SK-N-MC (cell line): Measurements from ENCODE around the gene LTO1.
"Not testable (repeated sequence)": the region's sequence is repeated elsewhere in the genome, so short reads cannot be mapped to it uniquely, and the experiment has no call there.

ENCODE experiments used
- DNase-seq: peaks from one replicate; pipeline ENCODE4 v3.0.0-alpha.2; 2011; ENCODE audit warnings: low read depth, low spot score
- H3K27ac ChIP-seq: fragments of 200-600 bp; sonication (generic); 2 replicates; pipeline ENCODE4 v1.5.1; 2016; ENCODE audit warnings: mixed run types
- H3K36me3 ChIP-seq: fragments of 200-600 bp; sonication (generic); 2 replicates; pipeline ENCODE4 v1.6.1; 2017; ENCODE audit warnings: antibody characterized with exemption, low read length, mixed read lengths; ENCODE audit not compliant: insufficient read depth
- H3K4me3 ChIP-seq: fragments of 200-600 bp; sonication (generic); 2 replicates; pipeline ENCODE4 v1.5.1; 2016
- H3K9ac ChIP-seq: fragments of 200-600 bp; sonication (generic); 2 replicates; pipeline ENCODE4 v1.8.0; 2017; ENCODE audit warnings: mixed run types, mixed read lengths; ENCODE audit not compliant: insufficient read length
- H3K9me3 ChIP-seq: fragments of 200-600 bp; sonication (generic); 2 replicates; pipeline ENCODE4 v1.6.1; 2017; ENCODE audit warnings: low read depth, mild to moderate bottlenecking, antibody characterized with exemption, low read length, moderate library complexity, mixed read lengths
- EZH2 ChIP-seq: fragments of 200-600 bp; sonication (generic); IDR thresholded peaks from one replicate; pipeline ENCODE4 v1.6.1; 2017; ENCODE audit warnings: antibody characterized with exemption
- FOXP2 ChIP-seq: optimal IDR thresholded peaks from 2 replicates; pipeline ENCODE3; 2011; ENCODE audit warnings: mild to moderate bottlenecking, moderate library complexity; ENCODE audit not compliant: insufficient read depth; ENCODE audit errors: extremely low read length, control extremely low read depth
- POLR2AphosphoS5 ChIP-seq: IDR thresholded peaks from 2 replicates; pipeline ENCODE4 v1.6.1; 2012; ENCODE audit warnings: mild to moderate bottlenecking, low read depth, low read length, borderline replicate concordance

LTO1 gene

GRCh38 chr11:69630424-69630823, 44.7 kb downstream of the LTO1 start:
- Histone ChIP-seq H3K9ac (no peak overlapping the region), H3K9me3 (no peaks in the 10 kb centered on the region), H3K36me3 (no peaks in the 10 kb centered on the region), H3K27ac (no peak overlapping the region), H3K4me3 (no peak overlapping the region)
- TF ChIP-seq POLR2AphosphoS5 (no peak), FOXP2 (no peak), EZH2 (no peak)
- DNase-seq: no peak

GRCh38 chr11:69630017-69630416, 45.1 kb downstream of the LTO1 start:
- H3K27ac ChIP-seq: no peak overlapping the region
- H3K36me3 ChIP-seq: no peaks in the 10 kb centered on the region
- DNase-seq: no peak
- no peak overlapping the region for H3K4me3 ChIP-seq
- H3K9ac ChIP-seq: no peak overlapping the region
- no peak for TF ChIP-seq EZH2
- no peak for TF ChIP-seq FOXP2
- no peak for TF ChIP-seq POLR2AphosphoS5
- H3K9me3 ChIP-seq: no peaks in the 10 kb centered on the region

DNA sequence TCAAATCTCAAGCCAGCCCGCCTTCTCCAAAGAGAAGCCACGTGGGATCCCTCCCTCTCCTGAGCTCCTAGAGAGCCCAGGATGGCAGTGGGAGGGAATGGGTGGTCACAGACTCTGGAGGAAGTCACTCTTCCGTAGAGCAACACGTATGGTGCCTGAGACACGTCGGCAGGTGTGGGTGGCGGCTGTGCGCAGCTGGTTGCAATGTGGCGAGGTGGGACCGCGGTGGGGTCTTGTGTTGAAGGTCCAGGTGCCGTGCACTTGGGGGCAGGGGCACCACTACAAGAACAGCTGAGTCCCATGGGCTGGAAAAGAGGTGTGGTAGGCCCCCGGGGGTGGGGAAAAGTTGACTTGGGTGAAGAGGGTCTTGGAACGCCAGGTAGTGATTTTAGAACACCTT, 47.6 kb downstream of the LTO1 start:
- no peak for TF ChIP-seq POLR2AphosphoS5
- no peak for TF ChIP-seq EZH2
- TF ChIP-seq FOXP2: no peak
- H3K4me3 ChIP-seq: no peak overlapping the region
- H3K27ac ChIP-seq: peak overlapping the region; percentile 79
- no peak overlapping the region for H3K9ac ChIP-seq
- DNase-seq: no peak
- H3K36me3 ChIP-seq: no peaks in the 10 kb centered on the region
- H3K9me3 ChIP-seq: no peaks in the 10 kb centered on the region

GRCh38 chr11:69625476-69625875, 49.7 kb downstream of the LTO1 start:
- Histone ChIP-seq H3K9ac (peak overlapping the region; percentile 34), H3K27ac (peak overlapping the region; percentile 100), H3K36me3 (no peaks in the 10 kb centered on the region), H3K9me3 (no peaks in the 10 kb centered on the region), H3K4me3 (no peak overlapping the region)
- TF ChIP-seq FOXP2: no peak
- no peak for TF ChIP-seq EZH2
- no peak for TF ChIP-seq POLR2AphosphoS5
- DNase-seq: no peak

- peak overlapping the region; percentile 100 for H3K27ac ChIP-seq
- no peak for DNase-seq
- TF ChIP-seq EZH2 (no peak), POLR2AphosphoS5 (no peak), FOXP2 (no peak)
- no peaks in the 10 kb centered on the region for H3K9me3 ChIP-seq
- H3K4me3 ChIP-seq: no peak overlapping the region
- no peaks in the 10 kb centered on the region for H3K36me3 ChIP-seq
- peak overlapping the region; percentile 24 for H3K9ac ChIP-seq
Measured at GRCh38 chr11:69624293-69624692, 50.9 kb downstream of the LTO1 start.

GRCh38 chr11:69622097-69622681, 53.0 kb downstream of the LTO1 start:
- H3K36me3 ChIP-seq, H3K9me3 ChIP-seq: not testable (repeated sequence)
- TF ChIP-seq POLR2AphosphoS5: peak; percentile 50; the same call in 1 of the 2 replicates
- Histone ChIP-seq H3K4me3 (peak overlapping the region; percentile 39), H3K27ac (peak overlapping the region; percentile 100), H3K9ac (peak overlapping the region; percentile 80)
- peak; percentile 99 for DNase-seq

DNA sequence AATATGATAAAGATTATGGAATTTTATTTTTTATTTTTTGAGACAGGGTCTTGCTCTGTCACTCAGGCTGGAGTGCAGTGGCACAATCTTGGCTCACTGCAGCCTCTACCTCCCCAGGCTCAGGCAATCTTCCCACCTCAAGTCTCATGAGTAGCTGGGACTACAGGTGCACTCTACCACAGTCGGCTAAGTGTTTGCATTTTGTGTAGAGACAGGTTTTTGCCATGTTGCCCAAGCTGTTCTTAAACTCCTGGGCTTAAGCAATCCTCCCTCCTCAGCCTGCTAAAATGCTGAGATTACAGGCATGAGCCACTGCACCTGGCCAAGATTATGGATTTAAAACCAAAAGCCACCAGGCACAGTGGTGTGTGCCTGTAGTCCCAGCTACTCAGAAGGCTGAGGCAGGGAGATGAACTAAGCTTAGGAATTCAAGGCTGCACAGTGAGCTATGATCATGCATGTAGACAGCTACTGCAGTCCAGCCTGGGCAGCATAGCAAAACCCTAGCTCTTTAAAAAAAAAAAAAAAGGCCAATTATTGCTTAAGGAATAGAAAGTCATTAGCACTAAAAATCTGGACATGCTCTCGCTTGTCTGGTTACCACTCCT, 54.4 kb downstream of the LTO1 start:
- peak overlapping the region; percentile 56 for H3K4me3 ChIP-seq
- peak overlapping the region; percentile 54 for H3K9ac ChIP-seq
- peak overlapping the region; percentile 98 for H3K27ac ChIP-seq
- DNase-seq: no peak
- no peaks in the 10 kb centered on the region for H3K36me3 ChIP-seq
- H3K9me3 ChIP-seq: no peaks in the 10 kb centered on the region
- TF ChIP-seq EZH2 (no peak), FOXP2 (no peak), POLR2AphosphoS5 (no peak)

DNA sequence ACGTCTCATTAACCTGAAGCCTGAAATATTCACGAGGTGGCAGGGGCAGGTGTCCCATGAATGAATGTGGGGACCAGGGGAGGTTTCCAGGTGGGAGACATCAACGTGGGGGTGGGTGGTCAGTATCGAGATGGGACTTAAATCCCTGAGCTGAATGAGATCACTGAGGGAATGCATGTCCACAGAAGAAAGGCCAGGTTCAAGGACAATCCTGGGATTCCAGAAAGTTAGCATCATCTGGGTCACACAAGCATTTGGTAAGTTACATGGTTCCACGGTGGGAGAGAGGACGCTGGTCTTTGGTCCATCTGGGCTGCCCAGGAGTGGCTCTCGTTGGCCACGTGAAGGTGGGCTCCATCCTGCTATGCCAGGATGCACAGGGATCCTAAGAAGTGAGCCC, 56.9 kb downstream of the LTO1 start:
- TF ChIP-seq POLR2AphosphoS5: no peak
- TF ChIP-seq EZH2: no peak
- TF ChIP-seq FOXP2: no peak
- no peaks in the 10 kb centered on the region for H3K36me3 ChIP-seq
- peak overlapping the region; percentile 64 for H3K27ac ChIP-seq
- H3K9ac ChIP-seq: no peak overlapping the region
- no peak for DNase-seq
- H3K4me3 ChIP-seq: no peak overlapping the region
- no peaks in the 10 kb centered on the region for H3K9me3 ChIP-seq

DNA sequence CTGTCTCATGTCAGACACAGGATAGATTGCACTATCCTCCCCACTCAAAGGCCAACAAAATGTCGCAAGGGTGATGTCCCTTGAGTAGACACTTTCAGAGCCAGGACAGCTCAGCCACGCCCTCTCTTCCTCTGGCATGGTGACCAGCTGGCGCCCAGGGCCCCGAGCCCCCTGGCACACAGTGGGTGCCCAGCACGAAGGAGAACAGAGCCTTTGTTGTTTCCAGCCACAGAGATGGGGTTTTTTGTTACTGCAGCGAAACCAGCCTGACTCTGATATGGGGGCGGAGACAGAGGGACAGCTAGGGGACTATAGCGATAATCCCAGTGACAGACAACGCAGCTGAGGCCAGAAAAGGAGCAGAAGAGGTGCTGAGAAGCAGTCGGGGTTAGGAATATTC, 57.5 kb downstream of the LTO1 start:
- H3K9me3 ChIP-seq: no peaks in the 10 kb centered on the region
- TF ChIP-seq EZH2: no peak
- no peak for TF ChIP-seq POLR2AphosphoS5
- no peak for TF ChIP-seq FOXP2
- no peak overlapping the region for H3K9ac ChIP-seq
- no peaks in the 10 kb centered on the region for H3K36me3 ChIP-seq
- DNase-seq: no peak
- H3K27ac ChIP-seq: no peak overlapping the region
- H3K4me3 ChIP-seq: no peak overlapping the region
